Stimulated activated CD8-positive, alpha-beta memory T cell treated with anti-CD3 and anti-CD28 coated beads, Interleukin-15, amount 100 ng/mL, for 4 hours (primary cell): Measurements from ENCODE around the gene TWF2.

ENCODE experiments used
- DNase-seq, 2 donors: peaks; one replicate each; pipeline ENCODE4 v3.0.0-alpha.2; 2020; ENCODE audit warnings: low read depth in 2 of 2

The TWF2 gene

GRCh38 chr3:52222319-52223221 is 16.4 kb downstream of the TWF2 start:
- no peak for DNase-seq

- DNase-seq: no peak
Measured at GRCh38 chr3:52221563-52222318, 17.2 kb downstream of the TWF2 start.

- no peak for DNase-seq
Measured at GRCh38 chr3:52221141-52221562, 17.8 kb downstream of the TWF2 start.

- DNase-seq: peak; percentile 60 to 66
Measured at GRCh38 chr3:52220380-52221026, 18.5 kb downstream of the TWF2 start.

GRCh38 chr3:52218937-52219650 is 19.9 kb downstream of the TWF2 start:
- DNase-seq: no peak

GRCh38 chr3:52218454-52218853 is 20.5 kb downstream of the TWF2 start:
- no peak for DNase-seq

GRCh38 chr3:52218026-52218425 is 20.9 kb downstream of the TWF2 start:
- DNase-seq: no peak

GRCh38 chr3:52217409-52217805 is 21.6 kb downstream of the TWF2 start:
- no peak for DNase-seq

- peak in 1 of 2 donors; percentile 27 for DNase-seq
Measured at GRCh38 chr3:52216585-52217408, 22.2 kb downstream of the TWF2 start.

GRCh38 chr3:52215351-52215750 is 23.6 kb downstream of the TWF2 start:
- no peak for DNase-seq

- no peak for DNase-seq
Measured at GRCh38 chr3:52213901-52214300, 25.1 kb downstream of the TWF2 start.

- DNase-seq: no peak
Measured at GRCh38 chr3:52213005-52213404, 26.0 kb downstream of the TWF2 start.

- DNase-seq: no peak
Measured at GRCh38 chr3:52211268-52211891, 27.6 kb downstream of the TWF2 start.

- no peak for DNase-seq
Measured at GRCh38 chr3:52210550-52211046, 28.4 kb downstream of the TWF2 start.

- DNase-seq: no peak
Measured at GRCh38 chr3:52210037-52210436, 28.9 kb downstream of the TWF2 start.

- DNase-seq: no peak
Measured at GRCh38 chr3:52208556-52208955, 30.4 kb downstream of the TWF2 start.

GRCh38 chr3:52205727-52206372 is 33.1 kb downstream of the TWF2 start:
- no peak for DNase-seq

- no peak for DNase-seq
Measured at GRCh38 chr3:52204337-52205073, 34.5 kb downstream of the TWF2 start.

- no peak for DNase-seq
Measured at GRCh38 chr3:52203701-52204100, 35.3 kb downstream of the TWF2 start.
